HepG2 (cell line): ENCODE results near the gene CARMIL3. TPM values are rescaled to one million over a fixed set of nuclear protein-coding genes. Genes with fewer than 3 reads are reported as not detected.

Experiments
- IKZF1 ChIP-seq: fragments of 450-650 bp; IDR thresholded peaks from 2 replicates; pipeline ENCODE4 v1.7.1; 2016
- ISX ChIP-seq: sonication (generic); formaldehyde crosslinking; conservative IDR thresholded peaks from 2 replicates; pipeline ENCODE4 v1.5.0; 2020; ENCODE audit warnings: missing genetic modification reagents
- MAFF ChIP-seq: IDR thresholded peaks from 2 replicates; pipeline ENCODE4 v1.6.1; 2011; ENCODE audit warnings: low read depth, low read length, improper control_type of control experiment
- SMAD9 ChIP-seq: sonication (generic); formaldehyde crosslinking; IDR thresholded peaks from 2 replicates; pipeline ENCODE4 v1.5.1; 2020; ENCODE audit warnings: mild to moderate bottlenecking, missing genetic modification reagents
- SNAPC2 ChIP-seq: sonication (generic); formaldehyde crosslinking; IDR thresholded peaks from 2 replicates; pipeline ENCODE4 v1.8.1; 2022; ENCODE audit warnings: mild to moderate bottlenecking, missing genetic modification reagents
- STAG1 ChIP-seq: sonication (generic); formaldehyde crosslinking; IDR thresholded peaks from 2 replicates; pipeline ENCODE4 v1.4.0; 2020; ENCODE audit warnings: missing genetic modification reagents
- ZBTB26 ChIP-seq: IDR thresholded peaks from 2 replicates; pipeline ENCODE4 v1.6.1; 2016; ENCODE audit warnings: missing compliant biosample characterization, missing genetic modification reagents, borderline replicate concordance
- ZNF350 ChIP-seq: sonication (generic); formaldehyde crosslinking; IDR thresholded peaks from 2 replicates; pipeline ENCODE4 v1.4.0; 2020; ENCODE audit warnings: mild to moderate bottlenecking, low read depth, missing genetic modification reagents, borderline replicate concordance
- ZNF513 ChIP-seq: sonication (generic); formaldehyde crosslinking; conservative IDR thresholded peaks from 2 replicates; pipeline ENCODE4 v1.5.0; 2020; ENCODE audit warnings: missing genetic modification reagents
- ZNF614 ChIP-seq: IDR thresholded peaks from 2 replicates; pipeline ENCODE4 v1.6.1; 2018; ENCODE audit warnings: missing biosample characterization, missing genetic modification reagents, inconsistent platforms, borderline replicate concordance
- ZNF639 ChIP-seq: conservative IDR thresholded peaks from 2 replicates; pipeline ENCODE4 v1.6.1; 2018; ENCODE audit warnings: missing genetic modification reagents
- ZNF644 ChIP-seq: IDR thresholded peaks from 2 replicates; pipeline ENCODE4 v1.6.1; 2016; ENCODE audit warnings: low read depth
- polyA plus RNA-seq, 8 experiments: library from polyadenylated mRNA; depleted of rRNA in 3 of 8; stranded (reverse) in 7 of 8; unstranded in 1 of 8; fragments of >200 nt; fragmentation: Illumina TruSeq in 4 of 8; extraction: Trizol in 4 of 8; gene quantifications; 2 replicates each; pipeline versions ENCODE4 v1.2.1 to v1.2.3, GENCODE V29; 2011 to 2016; ENCODE audit warnings: low read depth in 4 of 8, missing spikeins in 1 of 8, mixed read lengths in 1 of 8; ENCODE audit not compliant: insufficient read depth in 1 of 8
- total RNA-seq, 5 experiments: library from RNA; depleted of rRNA; stranded (reverse); fragments of >200 nt; fragmentation: Illumina TruSeq; extraction: Trizol; gene quantifications; 2 replicates each; pipeline ENCODE4 v1.2.3, GENCODE V29; 2016; ENCODE audit warnings: low read depth in 1 of 5
- TF ChIP-seq, protein P1 (sequence below), 2 experiments: sonication (generic) in 1 of 2; formaldehyde crosslinking in 1 of 2; IDR thresholded peaks; 2 replicates each; pipeline versions ENCODE4 v1.4.0 to v1.6.1; 2016 to 2020; ENCODE audit warnings: borderline replicate concordance in 1 of 2, low read depth in 1 of 2, mild to moderate bottlenecking in 1 of 2, missing genetic modification reagents in 1 of 2
- TF ChIP-seq, protein P2 (sequence below): sonication (generic); formaldehyde crosslinking; IDR thresholded peaks from 2 replicates; pipeline ENCODE4 v1.8.1; 2022; ENCODE audit warnings: mild to moderate bottlenecking, missing genetic modification reagents
- TF ChIP-seq, protein P3 (sequence below): sonication (generic); formaldehyde crosslinking; conservative IDR thresholded peaks from 2 replicates; pipeline ENCODE4 v1.8.0; 2022; ENCODE audit warnings: missing genetic modification reagents
- TF ChIP-seq, protein P4 (sequence below): sonication (generic); IDR thresholded peaks from 2 replicates; pipeline ENCODE4 v1.6.1; 2016; ENCODE audit warnings: low read depth, borderline replicate concordance

The CARMIL3 gene
- total and polyA plus RNA-seq, 2 of the 13 experiments (the other 11 are each of a cell fraction or from before 2014, with no cell fraction given), result 0.27 to 0.55 TPM

DNA sequence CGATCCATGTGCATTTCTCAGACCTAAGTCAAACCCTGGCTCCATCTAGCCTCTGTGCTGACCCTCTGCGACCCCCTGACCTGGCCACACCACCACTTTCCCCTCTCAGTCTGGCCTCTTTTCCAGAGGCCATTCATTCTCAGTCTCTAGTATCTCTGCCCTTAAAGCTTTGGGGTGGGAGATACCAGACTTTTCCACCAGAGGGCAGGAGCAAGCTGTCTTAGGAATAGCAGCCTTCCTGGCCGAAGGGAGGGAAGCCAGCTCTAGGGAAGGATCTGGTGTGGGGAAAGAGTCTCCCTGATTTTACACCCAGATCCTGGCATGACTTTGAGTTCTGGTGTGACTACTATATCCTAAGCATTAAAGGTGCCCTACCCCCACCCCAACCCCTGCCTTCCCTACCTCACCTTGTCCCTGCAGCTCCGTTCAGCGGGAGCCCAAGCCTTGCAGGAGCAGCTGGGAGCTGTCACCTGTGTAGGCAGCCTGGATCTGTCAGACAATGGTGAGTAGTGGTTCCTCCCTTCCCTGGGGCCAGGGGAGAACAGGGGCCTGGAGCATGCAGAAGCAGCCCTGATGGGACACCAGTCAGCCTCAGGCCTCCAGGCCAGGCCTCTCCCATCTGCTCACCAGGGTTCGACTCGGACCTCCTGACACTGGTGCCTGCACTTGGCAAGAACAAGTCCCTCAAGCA, 6.6 kb downstream of the CARMIL3 start (continued):
- TF ChIP-seq, protein P1, sequence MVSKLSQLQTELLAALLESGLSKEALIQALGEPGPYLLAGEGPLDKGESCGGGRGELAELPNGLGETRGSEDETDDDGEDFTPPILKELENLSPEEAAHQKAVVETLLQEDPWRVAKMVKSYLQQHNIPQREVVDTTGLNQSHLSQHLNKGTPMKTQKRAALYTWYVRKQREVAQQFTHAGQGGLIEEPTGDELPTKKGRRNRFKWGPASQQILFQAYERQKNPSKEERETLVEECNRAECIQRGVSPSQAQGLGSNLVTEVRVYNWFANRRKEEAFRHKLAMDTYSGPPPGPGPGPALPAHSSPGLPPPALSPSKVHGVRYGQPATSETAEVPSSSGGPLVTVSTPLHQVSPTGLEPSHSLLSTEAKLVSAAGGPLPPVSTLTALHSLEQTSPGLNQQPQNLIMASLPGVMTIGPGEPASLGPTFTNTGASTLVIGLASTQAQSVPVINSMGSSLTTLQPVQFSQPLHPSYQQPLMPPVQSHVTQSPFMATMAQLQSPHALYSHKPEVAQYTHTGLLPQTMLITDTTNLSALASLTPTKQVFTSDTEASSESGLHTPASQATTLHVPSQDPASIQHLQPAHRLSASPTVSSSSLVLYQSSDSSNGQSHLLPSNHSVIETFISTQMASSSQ (IDR thresholded peaks at IDR 0.05; ENCODE audit: low read depth), result no peak
- TF ChIP-seq, protein P1 (CRISPR knock-in tag; IDR thresholded peaks at IDR 0.05; ENCODE audit: borderline replicate concordance), result no peak
- TF ChIP-seq, protein P2, sequence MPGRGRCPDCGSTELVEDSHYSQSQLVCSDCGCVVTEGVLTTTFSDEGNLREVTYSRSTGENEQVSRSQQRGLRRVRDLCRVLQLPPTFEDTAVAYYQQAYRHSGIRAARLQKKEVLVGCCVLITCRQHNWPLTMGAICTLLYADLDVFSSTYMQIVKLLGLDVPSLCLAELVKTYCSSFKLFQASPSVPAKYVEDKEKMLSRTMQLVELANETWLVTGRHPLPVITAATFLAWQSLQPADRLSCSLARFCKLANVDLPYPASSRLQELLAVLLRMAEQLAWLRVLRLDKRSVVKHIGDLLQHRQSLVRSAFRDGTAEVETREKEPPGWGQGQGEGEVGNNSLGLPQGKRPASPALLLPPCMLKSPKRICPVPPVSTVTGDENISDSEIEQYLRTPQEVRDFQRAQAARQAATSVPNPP (CRISPR knock-in tag), result no peak
- no peak for TF ChIP-seq ZNF513 (CRISPR knock-in tag)
- peak; percentile 18; the same call in 1 of the 2 replicates for TF ChIP-seq SNAPC2 (CRISPR knock-in tag)
- TF ChIP-seq, protein P3, sequence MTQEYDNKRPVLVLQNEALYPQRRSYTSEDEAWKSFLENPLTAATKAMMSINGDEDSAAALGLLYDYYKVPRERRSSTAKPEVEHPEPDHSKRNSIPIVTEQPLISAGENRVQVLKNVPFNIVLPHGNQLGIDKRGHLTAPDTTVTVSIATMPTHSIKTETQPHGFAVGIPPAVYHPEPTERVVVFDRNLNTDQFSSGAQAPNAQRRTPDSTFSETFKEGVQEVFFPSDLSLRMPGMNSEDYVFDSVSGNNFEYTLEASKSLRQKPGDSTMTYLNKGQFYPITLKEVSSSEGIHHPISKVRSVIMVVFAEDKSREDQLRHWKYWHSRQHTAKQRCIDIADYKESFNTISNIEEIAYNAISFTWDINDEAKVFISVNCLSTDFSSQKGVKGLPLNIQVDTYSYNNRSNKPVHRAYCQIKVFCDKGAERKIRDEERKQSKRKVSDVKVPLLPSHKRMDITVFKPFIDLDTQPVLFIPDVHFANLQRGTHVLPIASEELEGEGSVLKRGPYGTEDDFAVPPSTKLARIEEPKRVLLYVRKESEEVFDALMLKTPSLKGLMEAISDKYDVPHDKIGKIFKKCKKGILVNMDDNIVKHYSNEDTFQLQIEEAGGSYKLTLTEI (CRISPR knock-in tag), result no peak
- TF ChIP-seq MAFF, result no peak
- no peak for TF ChIP-seq ZNF644 (CRISPR knock-in tag)
- 0 out of 2 replicates have a peak, but pooled peaks have one; percentile 47 for TF ChIP-seq ZNF639 (CRISPR knock-in tag)
- TF ChIP-seq ZBTB26 (CRISPR knock-in tag), result no peak
- peak; percentile 85 for TF ChIP-seq ZNF350
- TF ChIP-seq ISX (CRISPR knock-in tag), result no peak
- peak; percentile 100 for TF ChIP-seq STAG1 (CRISPR knock-in tag)
- TF ChIP-seq ZNF614 (CRISPR knock-in tag), result peak; percentile 90; the same call in 1 of the 2 replicates
- TF ChIP-seq SMAD9 (CRISPR knock-in tag), result no peak
- no peak for TF ChIP-seq IKZF1
- TF ChIP-seq, protein P4, sequence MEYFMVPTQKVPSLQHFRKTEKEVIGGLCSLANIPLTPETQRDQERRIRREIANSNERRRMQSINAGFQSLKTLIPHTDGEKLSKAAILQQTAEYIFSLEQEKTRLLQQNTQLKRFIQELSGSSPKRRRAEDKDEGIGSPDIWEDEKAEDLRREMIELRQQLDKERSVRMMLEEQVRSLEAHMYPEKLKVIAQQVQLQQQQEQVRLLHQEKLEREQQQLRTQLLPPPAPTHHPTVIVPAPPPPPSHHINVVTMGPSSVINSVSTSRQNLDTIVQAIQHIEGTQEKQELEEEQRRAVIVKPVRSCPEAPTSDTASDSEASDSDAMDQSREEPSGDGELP, result no peak; the same call in 1 of the 2 replicates
